GM23248 (cell line): ENCODE measurements around the gene RNF217. TPM values are rescaled to one million over a fixed set of nuclear protein-coding genes. Genes with fewer than 3 reads are reported as not detected.

Source experiments
- DNase-seq: peaks from one replicate; pipeline ENCODE4 v3.0.0-alpha.2; 2015
- H2AFZ ChIP-seq: fragments of 200-600 bp; sonication (generic); 2 replicates; pipeline ENCODE4 v1.6.1; 2016; ENCODE audit warnings: antibody characterized with exemption
- H3F3A ChIP-seq: fragments of 200-600 bp; sonication (generic); 2 replicates; pipeline ENCODE4 v1.6.1; 2016; ENCODE audit warnings: mild to moderate bottlenecking, antibody characterized with exemption, mixed run types; ENCODE audit not compliant: insufficient read depth
- H3K27ac ChIP-seq: fragments of 200-600 bp; sonication (generic); 2 replicates; pipeline ENCODE4 v1.5.1; 2016; ENCODE audit warnings: mild to moderate bottlenecking
- H3K27me3 ChIP-seq: fragments of 200-600 bp; sonication (generic); replicated peaks from 2 replicates; pipeline ENCODE4 v1.6.1; 2016; ENCODE audit warnings: mild to moderate bottlenecking; ENCODE audit not compliant: insufficient read depth
- H3K36me3 ChIP-seq: fragments of 200-600 bp; sonication (generic); 2 replicates; pipeline ENCODE4 v1.6.1; 2016; ENCODE audit warnings: low read depth, mild to moderate bottlenecking
- H3K4me1 ChIP-seq: fragments of 200-600 bp; sonication (generic); 2 replicates; pipeline ENCODE4 v1.6.1; 2016; ENCODE audit warnings: mild to moderate bottlenecking; ENCODE audit not compliant: insufficient read depth
- H3K4me2 ChIP-seq: fragments of 200-600 bp; sonication (generic); one replicate; pipeline ENCODE4 v1.6.1; 2016; ENCODE audit warnings: mild to moderate bottlenecking; ENCODE audit not compliant: unreplicated experiment
- H3K4me3 ChIP-seq: fragments of 200-600 bp; sonication (generic); 2 replicates; pipeline ENCODE4 v1.5.1; 2016; ENCODE audit warnings: mild to moderate bottlenecking
- H3K79me2 ChIP-seq: fragments of 200-600 bp; sonication (generic); 2 replicates; pipeline ENCODE4 v1.6.1; 2016; ENCODE audit warnings: mild to moderate bottlenecking; ENCODE audit not compliant: insufficient read depth
- H3K9ac ChIP-seq: fragments of 200-600 bp; sonication (generic); 2 replicates; pipeline ENCODE4 v1.6.1; 2016; ENCODE audit warnings: mild to moderate bottlenecking
- H3K9me2 ChIP-seq: fragments of 200-600 bp; sonication (generic); 2 replicates; pipeline ENCODE4 v1.6.1; 2016; ENCODE audit warnings: mixed run types, mild to moderate bottlenecking, moderate library complexity; ENCODE audit not compliant: insufficient read depth
- H3K9me3 ChIP-seq: fragments of 200-600 bp; sonication (generic); one replicate; pipeline ENCODE4 v1.6.1; 2017; ENCODE audit warnings: low read depth
- H4K20me1 ChIP-seq: fragments of 200-600 bp; sonication (generic); 2 replicates; pipeline ENCODE4 v1.6.0; 2016; ENCODE audit not compliant: insufficient read depth
- EZH2 ChIP-seq: fragments of 200-600 bp; sonication (generic); IDR thresholded peaks from 2 replicates; pipeline ENCODE4 v1.6.1; 2018; ENCODE audit warnings: antibody characterized with exemption, mild to moderate bottlenecking; ENCODE audit not compliant: insufficient read depth, poor library complexity, severe bottlenecking
- EZH2phosphoT487 ChIP-seq: fragments of 200-600 bp; sonication (generic); IDR thresholded peaks from 2 replicates; pipeline ENCODE4 v1.6.1; 2018; ENCODE audit warnings: antibody characterized with exemption, moderate library complexity, mild to moderate bottlenecking, low read depth; ENCODE audit not compliant: insufficient read depth
- WGBS, 2 experiments: methylation state at CpG; one replicate each; pipeline ENCODE4 v1.1.6; 2015 to 2017; ENCODE audit warnings: low lambda C conversion rate in 2 of 2, low coverage in 1 of 2; ENCODE audit errors: missing lambda C conversion rate in 2 of 2; 5-methylcytosine and 5-hydroxymethylcytosine counted together
- in situ Hi-C: fragments of 300-500 bp; cut with MboI; formaldehyde crosslinking; loops from 2 replicates; pipeline ENCODE4 v1.15.0; 2020
- polyA plus RNA-seq: library from polyadenylated mRNA; unstranded; fragments of >200 nt; fragmentation: Nextera tagmentation; extraction: Ambion mirVana; gene quantifications from 2 replicates; pipeline ENCODE4 v1.2.1, GENCODE V29; 2016
- total RNA-seq: library from RNA; depleted of rRNA; stranded (reverse); fragments of >200 nt; shearing (Covaris generic); gene quantifications from 2 replicates; pipeline ENCODE4 v1.2.3, GENCODE V29; 2014

The RNF217 gene
- total and polyA plus RNA-seq, 2 experiments from 2014 or later: 3.2 to 10.9 TPM

GRCh38 chr6:124924333-124924759, 37.9 kb upstream of the RNF217 start:
- DNase-seq: peak; percentile 2
- in situ Hi-C loops: no loop called here

GRCh38 chr6:124926435-124926834, 35.8 kb upstream of the RNF217 start:
- no peaks in the 10 kb centered on the region for H3K79me2 ChIP-seq
- WGBS, 2 experiments: 76 to 77% methylated on average over 2 of the region's 2 CpGs

More at GRCh38 chr6:124924333-124924759, 37.9 kb upstream of the RNF217 start:
- Histone ChIP-seq H2AFZ (no peak overlapping the region), H3K27ac (no peak overlapping the region), H4K20me1 (no peaks in the 10 kb centered on the region), H3K9ac (no peak overlapping the region), H3K27me3 (no peaks in the 10 kb centered on the region), H3K4me1 (no peaks in the 10 kb centered on the region), H3K4me3 (no peak overlapping the region), H3K36me3 (no peaks in the 10 kb centered on the region), H3K4me2 (no peak overlapping the region), H3K9me3 (no peaks in the 10 kb centered on the region), H3F3A (no peaks in the 10 kb centered on the region), H3K9me2 (no peaks in the 10 kb centered on the region), H3K79me2 (no peaks in the 10 kb centered on the region)
- WGBS, 2 experiments: 32 to 35% methylated on average over 3 of the region's 3 CpGs
- TF ChIP-seq EZH2: no peak
- TF ChIP-seq EZH2phosphoT487: no peak

GRCh38 chr6:124927806-124928205, 34.4 kb upstream of the RNF217 start:
- Histone ChIP-seq H2AFZ (no peak overlapping the region), H3K36me3 (no peaks in the 10 kb centered on the region), H3F3A (no peaks in the 10 kb centered on the region), H3K27me3 (no peaks in the 10 kb centered on the region), H3K4me1 (no peaks in the 10 kb centered on the region), H3K4me3 (no peak overlapping the region), H3K9me2 (no peaks in the 10 kb centered on the region), H3K79me2 (no peaks in the 10 kb centered on the region), H3K27ac (no peak overlapping the region), H4K20me1 (no peaks in the 10 kb centered on the region), H3K4me2 (no peak overlapping the region), H3K9ac (no peak overlapping the region), H3K9me3 (no peaks in the 10 kb centered on the region)
- TF ChIP-seq EZH2 (no peak), EZH2phosphoT487 (no peak)
- WGBS, 2 experiments: 46 to 49% methylated on average over 2 of the region's 2 CpGs
- in situ Hi-C loops: no loop called here
- DNase-seq: peak; percentile 59

More at GRCh38 chr6:124926435-124926834, 35.8 kb upstream of the RNF217 start:
- TF ChIP-seq EZH2phosphoT487 (no peak), EZH2 (no peak)
- no peaks in the 10 kb centered on the region for H3F3A ChIP-seq
- H3K9me2 ChIP-seq: no peaks in the 10 kb centered on the region
- H3K9ac ChIP-seq: no peak overlapping the region
- no peaks in the 10 kb centered on the region for H3K36me3 ChIP-seq
- H3K4me3 ChIP-seq: no peak overlapping the region
- no peak overlapping the region for H3K4me2 ChIP-seq
- DNase-seq: no peak
- H3K27me3 ChIP-seq: no peaks in the 10 kb centered on the region
- H3K9me3 ChIP-seq: no peaks in the 10 kb centered on the region
- H3K4me1 ChIP-seq: no peaks in the 10 kb centered on the region
- in situ Hi-C loops: no loop called here
- no peak overlapping the region for H3K27ac ChIP-seq
- no peak overlapping the region for H2AFZ ChIP-seq
- H4K20me1 ChIP-seq: no peaks in the 10 kb centered on the region

GRCh38 chr6:124928851-124929250, 33.4 kb upstream of the RNF217 start:
- H3K9me2 ChIP-seq: no peaks in the 10 kb centered on the region
- no peaks in the 10 kb centered on the region for H3K27me3 ChIP-seq
- no peaks in the 10 kb centered on the region for H3K9me3 ChIP-seq
- no peaks in the 10 kb centered on the region for H3F3A ChIP-seq
- no peak for DNase-seq
- no peaks in the 10 kb centered on the region for H3K4me1 ChIP-seq
- H3K36me3 ChIP-seq: no peaks in the 10 kb centered on the region
- H3K4me3 ChIP-seq: no peak overlapping the region
- no peak overlapping the region for H3K27ac ChIP-seq
- 80% methylated on average over 4 of the region's 4 CpGs for WGBS, 2 experiments
- H3K4me2 ChIP-seq: no peak overlapping the region
- TF ChIP-seq EZH2phosphoT487 (no peak), EZH2 (no peak)
- no peaks in the 10 kb centered on the region for H4K20me1 ChIP-seq
- no peaks in the 10 kb centered on the region for H3K79me2 ChIP-seq
- H3K9ac ChIP-seq: no peak overlapping the region
- H2AFZ ChIP-seq: no peak overlapping the region
- in situ Hi-C loops: no loop called here

- WGBS, 2 experiments: 41 to 44% methylated on average over 6 of the region's 6 CpGs
- H3K27me3 ChIP-seq: no peaks in the 10 kb centered on the region
- no peaks in the 10 kb centered on the region for H3K36me3 ChIP-seq
- no peak overlapping the region for H3K9ac ChIP-seq
- no peak overlapping the region for H3K27ac ChIP-seq
- no peak for TF ChIP-seq EZH2
- no peak for TF ChIP-seq EZH2phosphoT487
- in situ Hi-C loops: no loop called here
- DNase-seq: no peak
- no peak overlapping the region for H3K4me2 ChIP-seq
- no peaks in the 10 kb centered on the region for H4K20me1 ChIP-seq
- H3K9me2 ChIP-seq: no peaks in the 10 kb centered on the region
- no peaks in the 10 kb centered on the region for H3F3A ChIP-seq
- H3K9me3 ChIP-seq: no peaks in the 10 kb centered on the region
- no peaks in the 10 kb centered on the region for H3K4me1 ChIP-seq
- no peaks in the 10 kb centered on the region for H3K79me2 ChIP-seq
- H2AFZ ChIP-seq: no peak overlapping the region
- H3K4me3 ChIP-seq: no peak overlapping the region
These were observed 24.6 kb upstream of the RNF217 start for GRCh38 chr6:124937645-124938044.
